ENCODE measurements around the gene DET1. TPM values are rescaled to one million over a fixed set of nuclear protein-coding genes. Genes with fewer than 3 reads are reported as not detected.

DET1 gene
- total RNA-seq, 2 experiments from 2014 or later, result 2.2 to 2.8 TPM

GRCh38 chr15:88512078-88512477, 34.4 kb downstream of the DET1 start:
- ATAC-seq (ENCODE audit: poor library complexity) (no peak), DNase-seq (no peak)
- peaks cover 36% of the 10 kb centered on the region for H3K36me3 ChIP-seq (ENCODE audit: insufficient read depth, low read length)
- H3K9me3 ChIP-seq (ENCODE audit: control insufficient read depth in 1 of 2, insufficient read depth in 1 of 2, low read length in 2 of 2), result no peaks in the 10 kb centered on the region
- H3K4me1 Mint-ChIP-seq (ENCODE audit: low read depth), result no peaks in the 10 kb centered on the region
- no peaks in the 10 kb centered on the region for H3K27me3 Mint-ChIP-seq
- ChIA-PET POLR2A (no interaction called here), CTCF (no interaction called here)
- intact Hi-C loops (cut with DNase I, micrococcal nuclease), result no loop called here
- no peak overlapping the region for H3K27ac Mint-ChIP-seq
- H3K4me3 Mint-ChIP-seq, result no peak overlapping the region
- TF ChIP-seq CTCF (IDR thresholded peaks at IDR 0.05), result no peak
- no peak overlapping the region for H3K4me3 ChIP-seq (ENCODE audit: low read length)
- no peak overlapping the region for H3K27ac ChIP-seq (ENCODE audit: low read depth in 1 of 2, low read length in 2 of 2)
- no peaks in the 10 kb centered on the region for H3K9me3 Mint-ChIP-seq
- no peaks in the 10 kb centered on the region for H3K27me3 ChIP-seq (ENCODE audit: control insufficient read depth in 1 of 2, insufficient read depth in 2 of 2, low read length in 2 of 2)
- H3K4me1 ChIP-seq (ENCODE audit: insufficient read depth, low read length), result no peaks in the 10 kb centered on the region
- H3K36me3 Mint-ChIP-seq (ENCODE audit: low read depth), result peaks cover 74% of the 10 kb centered on the region

- CTCF ChIA-PET, result no interaction called here
- Mint-ChIP-seq H3K9me3 (no peaks in the 10 kb centered on the region), H3K27me3 (no peaks in the 10 kb centered on the region), H3K4me3 (no peak overlapping the region), H3K36me3 (ENCODE audit: low read depth) (peaks cover 71% of the 10 kb centered on the region), H3K4me1 (ENCODE audit: low read depth) (no peaks in the 10 kb centered on the region), H3K27ac (no peak overlapping the region)
- no peak for DNase-seq
- Histone ChIP-seq H3K27me3 (ENCODE audit: control insufficient read depth in 1 of 2, insufficient read depth in 2 of 2, low read length in 2 of 2) (no peaks in the 10 kb centered on the region), H3K4me1 (ENCODE audit: insufficient read depth, low read length) (no peaks in the 10 kb centered on the region), H3K4me3 (ENCODE audit: low read length) (no peak overlapping the region), H3K27ac (ENCODE audit: low read depth in 1 of 2, low read length in 2 of 2) (no peak overlapping the region), H3K9me3 (ENCODE audit: control insufficient read depth in 1 of 2, insufficient read depth in 1 of 2, low read length in 2 of 2) (no peaks in the 10 kb centered on the region), H3K36me3 (ENCODE audit: insufficient read depth, low read length) (peaks cover 36% of the 10 kb centered on the region)
- POLR2A ChIA-PET, result no interaction called here
- intact Hi-C loops (cut with DNase I, micrococcal nuclease), result no loop called here
- ATAC-seq (ENCODE audit: poor library complexity), result no peak
- TF ChIP-seq CTCF (IDR thresholded peaks at IDR 0.05), result no peak
Measured at GRCh38 chr15:88511161-88511560, 35.3 kb downstream of the DET1 start.

- no peak for TF ChIP-seq CTCF (IDR thresholded peaks at IDR 0.05)
- DNase-seq (no peak), ATAC-seq (ENCODE audit: poor library complexity) (no peak)
- Histone ChIP-seq H3K4me3 (ENCODE audit: low read length) (no peak overlapping the region), H3K4me1 (ENCODE audit: insufficient read depth, low read length) (no peaks in the 10 kb centered on the region), H3K36me3 (ENCODE audit: insufficient read depth, low read length) (peaks cover 42% of the 10 kb centered on the region), H3K9me3 (ENCODE audit: control insufficient read depth in 1 of 2, insufficient read depth in 1 of 2, low read length in 2 of 2) (no peaks in the 10 kb centered on the region), H3K27me3 (ENCODE audit: control insufficient read depth in 1 of 2, insufficient read depth in 2 of 2, low read length in 2 of 2) (no peaks in the 10 kb centered on the region), H3K27ac (ENCODE audit: low read depth in 1 of 2, low read length in 2 of 2) (no peak overlapping the region)
- POLR2A ChIA-PET, result no interaction called here
- H3K9me3 Mint-ChIP-seq, result no peaks in the 10 kb centered on the region
- intact Hi-C loops (cut with DNase I, micrococcal nuclease), result no loop called here
- H3K36me3 Mint-ChIP-seq (ENCODE audit: low read depth), result peaks cover 78% of the 10 kb centered on the region
- H3K27ac Mint-ChIP-seq, result no peak overlapping the region
- no peaks in the 10 kb centered on the region for H3K27me3 Mint-ChIP-seq
- CTCF ChIA-PET, result no interaction called here
- no peaks in the 10 kb centered on the region for H3K4me1 Mint-ChIP-seq (ENCODE audit: low read depth)
- H3K4me3 Mint-ChIP-seq, result no peak overlapping the region
Measured at GRCh38 chr15:88509964-88510363, 36.5 kb downstream of the DET1 start.
